ENCODE measurements around the gene CCT2.
"Not testable (repeated sequence)": the region's sequence is repeated elsewhere in the genome, so short reads cannot be mapped to it uniquely, and the experiment has no call there.

Gene CCT2

GRCh38 chr12:69602954-69603353 lies 17.7 kb downstream of the CCT2 start:
- no peak for TF ChIP-seq CTCF (IDR thresholded peaks at IDR 0.05; ENCODE audit: insufficient read depth, low read length, poor library complexity, severe bottlenecking)
- Histone ChIP-seq H3K4me3 (replicated peaks; ENCODE audit: low read depth, low read length) (no peak overlapping the region), H3K27me3 (replicated peaks; ENCODE audit: control insufficient read depth, insufficient read depth, low read length) (no peaks in the 10 kb centered on the region), H3K36me3 (ENCODE audit: control insufficient read depth, insufficient read depth, low read length) (peaks cover 11% of the 10 kb centered on the region)
- DNase-seq (ENCODE audit: extremely low read depth, insufficient read length) = no peak

GRCh38 chr12:69603556-69603955 lies 18.3 kb downstream of the CCT2 start:
- not testable (repeated sequence) for H3K4me3 ChIP-seq (replicated peaks; ENCODE audit: low read depth, low read length); H3K27me3 ChIP-seq (replicated peaks; ENCODE audit: control insufficient read depth, insufficient read depth, low read length); DNase-seq (ENCODE audit: extremely low read depth, insufficient read length); H3K36me3 ChIP-seq (ENCODE audit: control insufficient read depth, insufficient read depth, low read length)

GRCh38 chr12:69604275-69604674 lies 19.0 kb downstream of the CCT2 start:
- H3K4me3 ChIP-seq (replicated peaks; ENCODE audit: low read depth, low read length); H3K36me3 ChIP-seq (ENCODE audit: control insufficient read depth, insufficient read depth, low read length); H3K27me3 ChIP-seq (replicated peaks; ENCODE audit: control insufficient read depth, insufficient read depth, low read length); DNase-seq (ENCODE audit: extremely low read depth, insufficient read length): not testable (repeated sequence)

- H3K36me3 ChIP-seq (ENCODE audit: control insufficient read depth, insufficient read depth, low read length) = peaks cover 1% of the 10 kb centered on the region; the same call in 1 of the 2 replicates
- TF ChIP-seq CTCF (IDR thresholded peaks at IDR 0.05; ENCODE audit: insufficient read depth, low read length, poor library complexity, severe bottlenecking) = no peak
- H3K4me3 ChIP-seq (replicated peaks; ENCODE audit: low read depth, low read length) = no peak overlapping the region
- no peaks in the 10 kb centered on the region; the same call in 1 of the 2 replicates for H3K27me3 ChIP-seq (replicated peaks; ENCODE audit: control insufficient read depth, insufficient read depth, low read length)
- DNase-seq (ENCODE audit: extremely low read depth, insufficient read length) = no peak
These were observed 22.9 kb downstream of the CCT2 start for GRCh38 chr12:69608114-69608513.

DNA sequence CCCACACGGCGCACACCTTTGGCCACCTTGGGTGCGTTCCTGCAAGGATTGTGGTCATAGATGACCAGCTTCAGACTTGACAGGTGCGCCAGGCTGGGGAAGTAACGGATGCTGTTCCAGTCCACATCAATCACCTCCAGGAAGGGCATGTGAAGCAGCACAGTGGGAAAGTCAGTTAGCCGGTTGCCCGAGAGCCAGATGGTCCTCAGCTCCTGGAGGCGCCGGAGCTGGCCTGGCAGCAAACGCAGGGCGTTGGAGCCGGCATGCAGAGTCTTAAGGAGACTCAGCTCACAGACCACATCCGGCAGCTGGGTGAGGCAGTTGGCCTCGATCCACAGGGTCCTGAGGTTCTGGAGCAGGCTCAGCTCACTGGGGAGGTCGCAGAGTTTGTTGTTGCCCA lies 24.9 kb downstream of the CCT2 start:
- Histone ChIP-seq H3K4me3 (replicated peaks; ENCODE audit: low read depth, low read length) (no peak overlapping the region), H3K27me3 (replicated peaks; ENCODE audit: control insufficient read depth, insufficient read depth, low read length) (no peaks in the 10 kb centered on the region; the same call in 1 of the 2 replicates), H3K36me3 (ENCODE audit: control insufficient read depth, insufficient read depth, low read length) (no peaks in the 10 kb centered on the region)
- TF ChIP-seq CTCF (IDR thresholded peaks at IDR 0.05; ENCODE audit: insufficient read depth, low read length, poor library complexity, severe bottlenecking) = no peak
- DNase-seq (ENCODE audit: extremely low read depth, insufficient read length) = no peak

- no peak for DNase-seq (ENCODE audit: extremely low read depth, insufficient read length)
- Histone ChIP-seq H3K4me3 (replicated peaks; ENCODE audit: low read depth, low read length) (no peak within 1 kb of the TSS), H3K27me3 (replicated peaks; ENCODE audit: control insufficient read depth, insufficient read depth, low read length) (no peaks in the 10 kb centered on the region; the same call in 1 of the 2 replicates), H3K36me3 (ENCODE audit: control insufficient read depth, insufficient read depth, low read length) (no peaks in the 10 kb centered on the region)
- no peak for TF ChIP-seq CTCF (IDR thresholded peaks at IDR 0.05; ENCODE audit: insufficient read depth, low read length, poor library complexity, severe bottlenecking)
These were observed 25.5 kb downstream of the CCT2 start, which contains the start of gene LRRC10 for GRCh38 chr12:69610729-69611128. TSS of gene LRRC10 (minus strand) at chr12:69610907. CDS start at chr12:69610838, 69 bp downstream.

DNA sequence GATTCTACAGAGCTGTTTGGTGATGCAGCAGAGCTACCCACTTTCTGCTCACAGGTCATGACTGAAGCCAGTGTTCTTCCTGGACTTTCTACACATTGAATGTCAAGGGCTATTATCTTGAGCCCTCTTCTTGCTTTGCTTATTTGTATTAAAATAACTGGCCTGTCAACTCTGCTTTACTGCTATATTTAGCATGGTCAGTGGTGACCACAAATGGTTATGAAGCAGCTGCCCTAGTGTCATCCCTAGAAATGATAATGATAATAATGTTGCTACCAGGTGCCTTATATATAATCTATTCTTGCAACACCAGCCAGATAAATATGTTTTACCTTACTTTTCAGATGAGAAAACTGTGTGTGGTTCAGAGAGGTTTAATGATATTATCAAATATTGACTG lies 28.1 kb downstream of the CCT2 start:
- DNase-seq (ENCODE audit: extremely low read depth, insufficient read length) = no peak
- Histone ChIP-seq H3K36me3 (ENCODE audit: control insufficient read depth, insufficient read depth, low read length) (no peaks in the 10 kb centered on the region), H3K27me3 (replicated peaks; ENCODE audit: control insufficient read depth, insufficient read depth, low read length) (no peaks in the 10 kb centered on the region; the same call in 1 of the 2 replicates), H3K4me3 (replicated peaks; ENCODE audit: low read depth, low read length) (no peak overlapping the region)
- no peak for TF ChIP-seq CTCF (IDR thresholded peaks at IDR 0.05; ENCODE audit: insufficient read depth, low read length, poor library complexity, severe bottlenecking)
